Caco-2 (cell line): ENCODE results near the gene EIF3C. TPM values are rescaled to one million over a fixed set of nuclear protein-coding genes. Genes with fewer than 3 reads are reported as not detected.
"Not testable (repeated sequence)": the region's sequence is repeated elsewhere in the genome, so short reads cannot be mapped to it uniquely, and the experiment has no call there.

Source experiments
- BruUV-seq: library from RNA; stranded (reverse); fragments of 400-500 nt; replicated peaks from 2 replicates; lab custom pipeline; 2021; lab: Mats Ljungman, UMichigan
- CTCF ChIA-PET: fragments of 300-600 bp; sonication (Branson Sonifier 250); formaldehyde crosslinking; loops from one replicate; lab custom pipeline; 2022; ENCODE audit warnings: antibody characterized with exemption; lab: Charles Lee
- POLR2A ChIA-PET: fragments of 300-600 bp; sonication (Branson Sonifier 250); formaldehyde crosslinking; loops from one replicate; lab custom pipeline; 2022; ENCODE audit warnings: antibody characterized with exemption; lab: Charles Lee
- DNase-seq, 2 experiments: peaks; one replicate each; pipeline versions ENCODE4 v3.0.0 to v3.0.0-alpha.2; 2020 to 2022
- H3K27me3 ChIP-seq: replicated peaks from 2 replicates; pipeline ENCODE4 v1.6.0; 2011; ENCODE audit warnings: low read length; ENCODE audit not compliant: control insufficient read depth, insufficient read depth
- H3K36me3 ChIP-seq: 2 replicates; pipeline ENCODE4 v1.5.1; 2011; ENCODE audit warnings: low read length; ENCODE audit not compliant: control insufficient read depth, insufficient read depth
- H3K4me1 ChIP-seq: fragments of 250-450 bp; sonication (Bioruptor Pico); 2 replicates; pipeline ENCODE4 v1.5.1; 2020; ENCODE audit warnings: mild to moderate bottlenecking
- H3K4me3 ChIP-seq: 2 replicates; pipeline ENCODE4 v1.5.1; 2011; ENCODE audit warnings: low read depth, mild to moderate bottlenecking, control low read depth, low read length
- H3K9me3 ChIP-seq: fragments of 250-450 bp; sonication (Bioruptor Pico); 2 replicates; pipeline ENCODE4 v1.5.1; 2020; ENCODE audit warnings: mild to moderate bottlenecking, moderate library complexity
- H3K27ac Mint-ChIP-seq: one replicate; pipeline ENCODE4 v1.8.0; 2022; ENCODE audit warnings: mixed read lengths; ENCODE audit not compliant: unreplicated experiment
- H3K27me3 Mint-ChIP-seq: one replicate; pipeline ENCODE4 v1.8.0; 2022; ENCODE audit warnings: mixed read lengths; ENCODE audit not compliant: insufficient read depth, unreplicated experiment
- H3K36me3 Mint-ChIP-seq: one replicate; pipeline ENCODE4 v1.8.0; 2022; ENCODE audit warnings: mild to moderate bottlenecking, mixed read lengths; ENCODE audit not compliant: insufficient read depth, unreplicated experiment
- H3K4me1 Mint-ChIP-seq: one replicate; pipeline ENCODE4 v1.8.0; 2022; ENCODE audit warnings: low read depth, mixed read lengths; ENCODE audit not compliant: unreplicated experiment
- H3K4me3 Mint-ChIP-seq: one replicate; pipeline ENCODE4 v1.8.0; 2022; ENCODE audit warnings: mild to moderate bottlenecking, moderate library complexity, mixed read lengths; ENCODE audit not compliant: unreplicated experiment
- H3K9me3 Mint-ChIP-seq: one replicate; pipeline ENCODE4 v1.8.0; 2022; ENCODE audit warnings: mixed read lengths; ENCODE audit not compliant: unreplicated experiment
- intact Hi-C: fragments of 100-400 bp; cut with micrococcal nuclease; formaldehyde crosslinking; loops from one replicate; pipeline ENCODE4 v1.10.0; 2022; ENCODE audit not compliant: unreplicated experiment
- total RNA-seq: library from RNA; stranded (reverse); gene quantifications from 2 replicates; pipeline ENCODE4 v1.2.3, GENCODE V29; 2022

EIF3C gene
- total RNA-seq, 1 experiment from 2014 or later, result 777 TPM

- H3K27me3 ChIP-seq, H3K36me3 ChIP-seq, CTCF ChIA-PET, H3K36me3 Mint-ChIP-seq, BruUV-seq, intact Hi-C loops, H3K9me3 Mint-ChIP-seq, H3K4me1 Mint-ChIP-seq, H3K9me3 ChIP-seq, H3K27ac Mint-ChIP-seq, DNase-seq, H3K4me3 Mint-ChIP-seq, POLR2A ChIA-PET, H3K4me3 ChIP-seq, H3K4me1 ChIP-seq, H3K27me3 Mint-ChIP-seq: not testable (repeated sequence)
Observed at GRCh38 chr16:28731253-28731652, 20.0 kb downstream of the EIF3C start.

GRCh38 chr16:28732455-28733124, 21.3 kb downstream of the EIF3C start:
- CTCF ChIA-PET, H3K9me3 Mint-ChIP-seq, H3K36me3 Mint-ChIP-seq, H3K36me3 ChIP-seq, H3K27ac Mint-ChIP-seq, H3K4me3 Mint-ChIP-seq, H3K4me1 Mint-ChIP-seq, POLR2A ChIA-PET, H3K27me3 ChIP-seq, DNase-seq, intact Hi-C loops, H3K4me1 ChIP-seq, H3K27me3 Mint-ChIP-seq, BruUV-seq, H3K9me3 ChIP-seq, H3K4me3 ChIP-seq: not testable (repeated sequence)

- H3K4me3 Mint-ChIP-seq, H3K36me3 Mint-ChIP-seq, H3K27me3 Mint-ChIP-seq, H3K9me3 Mint-ChIP-seq, BruUV-seq, POLR2A ChIA-PET, H3K4me3 ChIP-seq, H3K9me3 ChIP-seq, H3K36me3 ChIP-seq, H3K4me1 Mint-ChIP-seq, intact Hi-C loops, H3K27ac Mint-ChIP-seq, H3K4me1 ChIP-seq, CTCF ChIA-PET, DNase-seq, H3K27me3 ChIP-seq: not testable (repeated sequence)
Observed at GRCh38 chr16:28739787-28740186, 28.5 kb downstream of the EIF3C start.

GRCh38 chr16:28740631-28741030, 29.4 kb downstream of the EIF3C start:
- H3K27me3 Mint-ChIP-seq, H3K27ac Mint-ChIP-seq, H3K4me3 ChIP-seq, H3K9me3 ChIP-seq, CTCF ChIA-PET, H3K4me1 ChIP-seq, H3K4me3 Mint-ChIP-seq, H3K9me3 Mint-ChIP-seq, POLR2A ChIA-PET, BruUV-seq, DNase-seq, H3K27me3 ChIP-seq, H3K4me1 Mint-ChIP-seq, H3K36me3 Mint-ChIP-seq, intact Hi-C loops, H3K36me3 ChIP-seq: not testable (repeated sequence)

- not testable (repeated sequence) for BruUV-seq
Observed at GRCh38 chr16:28741295-28741694, 30.0 kb downstream of the EIF3C start.

GRCh38 chr16:28746618-28747350, 35.5 kb downstream of the EIF3C start:
- H3K4me3 ChIP-seq, intact Hi-C loops, H3K27me3 Mint-ChIP-seq, BruUV-seq, H3K27ac Mint-ChIP-seq, H3K36me3 Mint-ChIP-seq, DNase-seq, H3K4me3 Mint-ChIP-seq, H3K27me3 ChIP-seq, H3K4me1 ChIP-seq, POLR2A ChIA-PET, H3K9me3 Mint-ChIP-seq, H3K36me3 ChIP-seq, H3K4me1 Mint-ChIP-seq, H3K9me3 ChIP-seq, CTCF ChIA-PET: not testable (repeated sequence)

More at GRCh38 chr16:28741295-28741694, 30.0 kb downstream of the EIF3C start:
- H3K27me3 Mint-ChIP-seq, H3K27ac Mint-ChIP-seq, H3K4me3 Mint-ChIP-seq, intact Hi-C loops, H3K4me1 Mint-ChIP-seq, H3K4me1 ChIP-seq, H3K36me3 ChIP-seq, CTCF ChIA-PET, POLR2A ChIA-PET, H3K9me3 Mint-ChIP-seq, H3K36me3 Mint-ChIP-seq, DNase-seq, H3K27me3 ChIP-seq, H3K4me3 ChIP-seq, H3K9me3 ChIP-seq: not testable (repeated sequence)

GRCh38 chr16:28749997-28750465, 38.8 kb downstream of the EIF3C start:
- DNase-seq, intact Hi-C loops, H3K4me1 ChIP-seq, H3K4me1 Mint-ChIP-seq, BruUV-seq, H3K36me3 Mint-ChIP-seq, H3K9me3 Mint-ChIP-seq, H3K27ac Mint-ChIP-seq, POLR2A ChIA-PET, H3K36me3 ChIP-seq, CTCF ChIA-PET, H3K27me3 Mint-ChIP-seq, H3K4me3 Mint-ChIP-seq, H3K27me3 ChIP-seq, H3K9me3 ChIP-seq, H3K4me3 ChIP-seq: not testable (repeated sequence)
